Measurements from ENCODE around the gene RAB7B. TPM values are rescaled to one million over a fixed set of nuclear protein-coding genes. Genes with fewer than 3 reads are reported as not detected.

Gene RAB7B
- total and polyA plus RNA-seq, 2 donors (not counting 1 experiment from before 2014, with no cell fraction given): 9.1 to 15.5 TPM

DNA sequence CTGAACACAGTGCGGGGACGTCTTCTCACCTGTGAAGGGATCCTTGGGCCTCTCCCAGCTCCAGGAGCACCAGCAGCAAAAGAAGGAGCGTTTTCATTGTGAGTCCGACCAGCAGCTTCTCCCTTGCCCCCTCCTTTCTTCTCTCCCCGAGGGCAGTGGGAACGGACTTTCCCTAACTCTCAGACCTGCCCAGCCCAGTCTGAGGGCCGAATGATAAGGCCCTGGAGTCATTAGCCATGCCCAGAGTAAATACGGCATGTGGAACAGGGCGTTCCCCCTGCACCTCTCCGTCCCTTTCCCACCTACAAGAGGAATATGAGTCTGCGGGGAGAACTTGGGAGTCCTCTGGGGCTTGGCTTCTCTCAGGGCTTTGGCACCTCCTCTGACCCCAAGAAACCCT lies 20.5 kb upstream of the RAB7B start, which contains the start of gene CTSE:
Gene CTSE (minus strand): TSS at position 201 of the 400 bp plus-strand sequence. CDS start 104 bp downstream, at position 97.
- DNase-seq (ENCODE audit: low read depth in 2 of 2): no peak
- Histone ChIP-seq H3K4me1 (ENCODE audit: control insufficient read depth, extremely low read depth, insufficient read depth, low read length) (no peaks in the 10 kb centered on the region), H3K4me2 (ENCODE audit: extremely low read depth, insufficient read depth, low read length) (no peak within 1 kb of the TSS), H3K9me3 (ENCODE audit: control insufficient read depth, insufficient read depth, low read depth, low read length) (no peaks in the 10 kb centered on the region), H2AFZ (ENCODE audit: low read length) (no peak within 1 kb of the TSS), H3K79me2 (ENCODE audit: control insufficient read depth, insufficient read depth, low read length) (no peaks in the 10 kb centered on the region), H4K20me1 (ENCODE audit: control insufficient read depth, extremely low read depth, insufficient read depth, low read length) (no peaks in the 10 kb centered on the region), H3K27ac (ENCODE audit: insufficient read depth, low read length) (no peak within 1 kb of the TSS), H3K4me3 (replicated peaks in 1 of 4; ENCODE audit: control extremely low read depth in 1 of 4, insufficient read depth in 1 of 4, low read depth in 3 of 4, low read length in 4 of 4) (no peak within 1 kb of the TSS), H3K36me3 (ENCODE audit: control insufficient read depth, insufficient read depth, low read length) (no peaks in the 10 kb centered on the region), H3K9ac (ENCODE audit: insufficient read depth, low read length) (no peak within 1 kb of the TSS), H3K27me3 (ENCODE audit: control insufficient read depth, insufficient read depth, low read length) (peaks cover 5% of the 10 kb centered on the region)
- TF ChIP-seq, protein P1, sequence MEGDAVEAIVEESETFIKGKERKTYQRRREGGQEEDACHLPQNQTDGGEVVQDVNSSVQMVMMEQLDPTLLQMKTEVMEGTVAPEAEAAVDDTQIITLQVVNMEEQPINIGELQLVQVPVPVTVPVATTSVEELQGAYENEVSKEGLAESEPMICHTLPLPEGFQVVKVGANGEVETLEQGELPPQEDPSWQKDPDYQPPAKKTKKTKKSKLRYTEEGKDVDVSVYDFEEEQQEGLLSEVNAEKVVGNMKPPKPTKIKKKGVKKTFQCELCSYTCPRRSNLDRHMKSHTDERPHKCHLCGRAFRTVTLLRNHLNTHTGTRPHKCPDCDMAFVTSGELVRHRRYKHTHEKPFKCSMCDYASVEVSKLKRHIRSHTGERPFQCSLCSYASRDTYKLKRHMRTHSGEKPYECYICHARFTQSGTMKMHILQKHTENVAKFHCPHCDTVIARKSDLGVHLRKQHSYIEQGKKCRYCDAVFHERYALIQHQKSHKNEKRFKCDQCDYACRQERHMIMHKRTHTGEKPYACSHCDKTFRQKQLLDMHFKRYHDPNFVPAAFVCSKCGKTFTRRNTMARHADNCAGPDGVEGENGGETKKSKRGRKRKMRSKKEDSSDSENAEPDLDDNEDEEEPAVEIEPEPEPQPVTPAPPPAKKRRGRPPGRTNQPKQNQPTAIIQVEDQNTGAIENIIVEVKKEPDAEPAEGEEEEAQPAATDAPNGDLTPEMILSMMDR (conservative IDR thresholded peaks at IDR 0.05 in 1 of 2, IDR thresholded peaks at IDR 0.05 in 1 of 2; ENCODE audit: low read depth in 1 of 2, low read length in 2 of 2): no peak
- no peak for TF ChIP-seq EZH2 (IDR thresholded peaks at IDR 0.05; ENCODE audit: low read length, missing control alignments)

DNA sequence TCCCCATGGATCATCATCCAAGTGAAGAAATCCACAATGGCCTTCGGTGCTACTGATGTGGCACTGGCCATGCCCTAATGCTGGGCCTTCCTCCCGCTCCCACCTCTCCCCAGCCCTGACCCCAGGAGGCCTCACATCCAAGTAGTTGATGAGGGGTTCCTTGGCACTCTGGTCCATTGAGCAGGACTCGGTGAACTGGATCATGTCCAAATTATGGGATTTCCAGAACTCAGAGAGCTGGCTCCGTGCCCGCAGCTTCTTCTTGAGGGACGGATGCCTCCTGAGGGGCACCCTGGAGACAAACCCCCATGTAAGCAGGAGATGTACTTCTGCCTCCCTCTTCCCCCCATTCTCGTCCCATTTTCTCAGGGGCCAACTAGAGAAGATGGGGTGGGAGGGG lies 19.6 kb upstream of the RAB7B start:
- no peaks in the 10 kb centered on the region for H3K79me2 ChIP-seq (ENCODE audit: control insufficient read depth, insufficient read depth, low read length)
- H3K9ac ChIP-seq (ENCODE audit: insufficient read depth, low read length): no peak overlapping the region
- no peak overlapping the region for H3K4me3 ChIP-seq (replicated peaks in 1 of 4; ENCODE audit: control extremely low read depth in 1 of 4, insufficient read depth in 1 of 4, low read depth in 3 of 4, low read length in 4 of 4)
- H3K4me1 ChIP-seq (ENCODE audit: control insufficient read depth, extremely low read depth, insufficient read depth, low read length): no peaks in the 10 kb centered on the region
- H2AFZ ChIP-seq (ENCODE audit: low read length): no peak overlapping the region
- H3K27me3 ChIP-seq (ENCODE audit: control insufficient read depth, insufficient read depth, low read length): no peaks in the 10 kb centered on the region
- no peak overlapping the region for H3K27ac ChIP-seq (ENCODE audit: insufficient read depth, low read length)
- H3K9me3 ChIP-seq (ENCODE audit: control insufficient read depth, insufficient read depth, low read depth, low read length): no peaks in the 10 kb centered on the region
- H3K4me2 ChIP-seq (ENCODE audit: extremely low read depth, insufficient read depth, low read length): no peak overlapping the region
- H4K20me1 ChIP-seq (ENCODE audit: control insufficient read depth, extremely low read depth, insufficient read depth, low read length): no peaks in the 10 kb centered on the region
- H3K36me3 ChIP-seq (ENCODE audit: control insufficient read depth, insufficient read depth, low read length): no peaks in the 10 kb centered on the region
- TF ChIP-seq EZH2 (IDR thresholded peaks at IDR 0.05; ENCODE audit: low read length, missing control alignments): no peak
- TF ChIP-seq, protein P1 (conservative IDR thresholded peaks at IDR 0.05 in 1 of 2, IDR thresholded peaks at IDR 0.05 in 1 of 2; ENCODE audit: low read depth in 1 of 2, low read length in 2 of 2): no peak
- DNase-seq (ENCODE audit: low read depth in 2 of 2): no peak

DNA sequence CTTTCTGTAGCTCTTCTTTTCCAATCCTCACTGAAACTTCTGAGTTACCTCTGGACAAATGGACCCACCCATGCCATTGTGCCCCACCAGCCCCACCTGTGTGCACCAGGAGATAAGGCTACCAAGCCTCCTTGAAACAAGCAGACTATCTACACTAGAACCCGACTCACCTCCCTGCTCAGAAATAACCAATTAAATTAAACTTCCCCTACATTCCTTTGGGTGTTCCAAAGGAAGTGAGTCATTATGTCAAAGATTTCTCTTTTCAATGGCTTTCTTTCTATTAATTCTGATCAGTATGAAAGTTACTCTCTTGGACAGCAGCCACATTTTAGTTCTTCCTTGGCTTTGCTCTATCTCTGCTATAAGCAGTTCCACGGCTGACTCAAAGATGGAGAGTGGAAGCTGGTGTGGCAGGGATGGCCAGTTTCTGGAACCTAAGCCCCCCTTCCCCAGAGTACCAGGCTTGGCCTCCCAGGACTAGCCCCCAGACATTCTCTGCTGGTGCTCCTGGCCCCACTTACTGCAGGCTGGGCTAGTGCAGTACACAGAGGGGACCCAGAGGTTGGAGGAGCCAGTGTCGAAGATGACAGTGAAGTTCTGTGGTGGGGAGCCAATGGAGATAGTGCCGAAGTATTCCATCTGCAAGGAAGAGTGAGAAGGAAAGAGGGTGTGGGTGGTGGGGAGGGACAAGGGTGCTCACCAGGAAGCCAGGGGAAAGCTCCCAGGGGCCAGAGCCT lies 18.6 kb upstream of the RAB7B start:
- no peaks in the 10 kb centered on the region for H4K20me1 ChIP-seq (ENCODE audit: control insufficient read depth, extremely low read depth, insufficient read depth, low read length)
- no peaks in the 10 kb centered on the region for H3K36me3 ChIP-seq (ENCODE audit: control insufficient read depth, insufficient read depth, low read length)
- TF ChIP-seq, protein P1 (conservative IDR thresholded peaks at IDR 0.05 in 1 of 2, IDR thresholded peaks at IDR 0.05 in 1 of 2; ENCODE audit: low read depth in 1 of 2, low read length in 2 of 2): no peak
- no peak for TF ChIP-seq EZH2 (IDR thresholded peaks at IDR 0.05; ENCODE audit: low read length, missing control alignments)
- no peak overlapping the region for H3K9ac ChIP-seq (ENCODE audit: insufficient read depth, low read length)
- no peak overlapping the region for H2AFZ ChIP-seq (ENCODE audit: low read length)
- no peak overlapping the region for H3K4me3 ChIP-seq (replicated peaks in 1 of 4; ENCODE audit: control extremely low read depth in 1 of 4, insufficient read depth in 1 of 4, low read depth in 3 of 4, low read length in 4 of 4)
- H3K27me3 ChIP-seq (ENCODE audit: control insufficient read depth, insufficient read depth, low read length): no peaks in the 10 kb centered on the region
- no peaks in the 10 kb centered on the region for H3K9me3 ChIP-seq (ENCODE audit: control insufficient read depth, insufficient read depth, low read depth, low read length)
- H3K4me2 ChIP-seq (ENCODE audit: extremely low read depth, insufficient read depth, low read length): peak overlapping the region; percentile 28
- H3K27ac ChIP-seq (ENCODE audit: insufficient read depth, low read length): no peak overlapping the region
- H3K4me1 ChIP-seq (ENCODE audit: control insufficient read depth, extremely low read depth, insufficient read depth, low read length): no peaks in the 10 kb centered on the region
- H3K79me2 ChIP-seq (ENCODE audit: control insufficient read depth, insufficient read depth, low read length): no peaks in the 10 kb centered on the region
- DNase-seq (ENCODE audit: low read depth in 2 of 2): peak in 1 of 2 donors; percentile 60
